HCT116 (cell line): ENCODE results near the gene SUSD6. TPM values are rescaled to one million over a fixed set of nuclear protein-coding genes. Genes with fewer than 3 reads are reported as not detected.

Source experiments
- ATAC-seq: fragments of 200-7000 bp; cut with Tn5 transposase; 2 replicates; pipeline ENCODE4 v1.9.1; 2020; ENCODE audit warnings: mild to moderate bottlenecking, moderate library complexity
- BruUV-seq: library from RNA; stranded (reverse); fragments of 400-500 nt; replicated peaks from 2 replicates; lab custom pipeline; 2021; lab: Mats Ljungman, UMichigan
- CTCF ChIA-PET: fragments of 300-600 bp; sonication (Branson Sonifier 250); formaldehyde crosslinking; loops from one replicate; lab custom pipeline; 2021; ENCODE audit warnings: antibody characterized with exemption; lab: Charles Lee
- POLR2A ChIA-PET: fragments of 300-600, 350-600 bp; sonication (Branson Sonifier 250); formaldehyde crosslinking; loops from one replicate; lab custom pipeline; 2021; ENCODE audit warnings: antibody characterized with exemption; lab: Charles Lee
- RAD21 ChIA-PET, 2 experiments: fragments of 300-600 bp; sonication (Branson Sonifier 250); formaldehyde crosslinking; loops; one replicate each; lab custom pipeline; 2023; ENCODE audit warnings: low total read pairs in 2 of 2; ENCODE audit not compliant: uncharacterized antibody in 2 of 2, unreplicated experiment in 2 of 2, low non-redundant PET in 1 of 2; lab: Charles Lee
- DNase-seq: peaks from one replicate; pipeline ENCODE4 v3.0.0-alpha.2; 2010; ENCODE audit warnings: low read depth, low spot score
- H2AFZ ChIP-seq: fragments of 200-600 bp; shearing (Covaris generic), sonication (generic); 2 replicates; pipeline ENCODE4 v1.6.1; 2017; ENCODE audit warnings: low read depth, mixed run types, mixed read lengths, antibody characterized with exemption, low read length; ENCODE audit not compliant: poor library complexity, severe bottlenecking
- H3K27ac ChIP-seq: 2 replicates; pipeline ENCODE4 v1.5.1; 2012; ENCODE audit warnings: low read depth, low read length
- H3K27me3 ChIP-seq: fragments of 200-600 bp; sonication (generic); 2 replicates; pipeline ENCODE4 v1.6.1; 2016; ENCODE audit warnings: mixed run types, low read length, mixed read lengths; ENCODE audit not compliant: insufficient read depth
- H3K36me3 ChIP-seq, 2 experiments: fragments of 200-500 bp in 1 of 2; fragments of 200-600 bp in 1 of 2; sonication (Bioruptor generic) in 1 of 2; sonication (generic) in 1 of 2; 2 replicates each; pipeline versions ENCODE4 v1.5.1 to v1.6.1; 2014 to 2016; ENCODE audit warnings: low read length in 2 of 2, inconsistent platforms in 1 of 2, mixed read lengths in 1 of 2, mixed run types in 1 of 2; ENCODE audit not compliant: insufficient read depth in 2 of 2, control insufficient read depth in 1 of 2
- H3K4me1 ChIP-seq, 2 experiments: fragments of 200-600 bp in 1 of 2; sonication (generic) in 1 of 2; 2 replicates each; pipeline versions ENCODE4 v1.5.1 to v1.6.1; 2012 to 2017; ENCODE audit warnings: low read length in 2 of 2, inconsistent platforms in 1 of 2, mild to moderate bottlenecking in 1 of 2, mixed read lengths in 1 of 2, mixed run types in 1 of 2, moderate library complexity in 1 of 2; ENCODE audit not compliant: insufficient read depth in 2 of 2, control insufficient read depth in 1 of 2
- H3K4me2 ChIP-seq: fragments of 200-600 bp; sonication (generic); 2 replicates; pipeline ENCODE4 v1.6.1; 2017; ENCODE audit warnings: mixed run types, low read length, mixed read lengths
- H3K4me3 ChIP-seq, 2 experiments: fragments of 200-600 bp in 1 of 2; sonication (generic) in 1 of 2; replicated peaks in 1 of 2; 2 replicates each; pipeline ENCODE4 v1.5.1; 2011 to 2016; ENCODE audit warnings: low read length in 2 of 2, control low read depth in 1 of 2, low read depth in 1 of 2, mild to moderate bottlenecking in 1 of 2, mixed read lengths in 1 of 2, mixed run types in 1 of 2
- H3K79me2 ChIP-seq: fragments of 200-600 bp; sonication (generic); 2 replicates; pipeline ENCODE4 v1.6.1; 2017; ENCODE audit warnings: mild to moderate bottlenecking, mixed run types, low read length, moderate library complexity, mixed read lengths; ENCODE audit not compliant: insufficient read depth
- H3K9ac ChIP-seq: fragments of 200-600 bp; sonication (generic); 2 replicates; pipeline ENCODE4 v1.6.1; 2016; ENCODE audit warnings: low read length, mixed read lengths
- H3K9me2 ChIP-seq: fragments of 200-600 bp; sonication (generic), shearing (Covaris generic); 2 replicates; pipeline ENCODE4 v1.6.1; 2017; ENCODE audit warnings: mixed run types, mild to moderate bottlenecking, moderate library complexity; ENCODE audit not compliant: insufficient read depth
- H3K9me3 ChIP-seq, 2 experiments: fragments of 200-500 bp in 1 of 2; fragments of 200-600 bp in 1 of 2; sonication (Bioruptor generic) in 1 of 2; sonication (generic) in 1 of 2; 2 replicates each; pipeline ENCODE4 v1.6.1; 2014 to 2017; ENCODE audit warnings: low read length in 2 of 2, mixed read lengths in 2 of 2, inconsistent platforms in 1 of 2, low read depth in 1 of 2, mild to moderate bottlenecking in 1 of 2, mixed run types in 1 of 2, moderate library complexity in 1 of 2; ENCODE audit not compliant: control insufficient read depth in 1 of 2, insufficient read depth in 1 of 2
- H4K20me1 ChIP-seq: fragments of 200-600 bp; sonication (generic), shearing (Covaris generic); 2 replicates; pipeline ENCODE4 v1.6.1; 2017; ENCODE audit warnings: mixed run types, mild to moderate bottlenecking, moderate library complexity; ENCODE audit not compliant: insufficient read depth
- ATF3 ChIP-seq: IDR thresholded peaks from 2 replicates; pipeline ENCODE4 v1.6.1; 2012
- CEBPB ChIP-seq: IDR thresholded peaks from 2 replicates; pipeline ENCODE4 v1.6.1; 2012; ENCODE audit warnings: low read depth
- EGR1 ChIP-seq: IDR thresholded peaks from 2 replicates; pipeline ENCODE4 v1.6.1; 2012; ENCODE audit warnings: low read depth
- ELF1 ChIP-seq: IDR thresholded peaks from 2 replicates; pipeline ENCODE4 v1.6.1; 2012; ENCODE audit warnings: low read depth, borderline replicate concordance
- EZH2 ChIP-seq: fragments of 200-600 bp; sonication (generic); IDR thresholded peaks from 2 replicates; pipeline ENCODE4 v1.6.1; 2017; ENCODE audit warnings: antibody characterized with exemption, mixed run types
- FOSL1 ChIP-seq: IDR thresholded peaks from 2 replicates; pipeline ENCODE4 v1.6.1; 2012; ENCODE audit warnings: low read depth
- MAX ChIP-seq: IDR thresholded peaks from 2 replicates; pipeline ENCODE4 v1.6.1; 2012
- POLR2A ChIP-seq: IDR thresholded peaks from 2 replicates; pipeline ENCODE4 v1.7.0; 2011; ENCODE audit warnings: borderline replicate concordance; ENCODE audit not compliant: insufficient read depth, insufficient read length; ENCODE audit errors: extremely low read depth
- POLR2AphosphoS5 ChIP-seq: IDR thresholded peaks from 2 replicates; pipeline ENCODE4 v1.6.1; 2011; ENCODE audit warnings: mild to moderate bottlenecking, low read depth, low read length, moderate library complexity
- RAD21 ChIP-seq: IDR thresholded peaks from 2 replicates; pipeline ENCODE4 v1.6.1; 2012; ENCODE audit warnings: low read depth, mild to moderate bottlenecking
- REST ChIP-seq: IDR thresholded peaks from 2 replicates; pipeline ENCODE4 v1.6.1; 2012; ENCODE audit warnings: low read depth
- SP1 ChIP-seq: IDR thresholded peaks from 2 replicates; pipeline ENCODE4 v1.6.1; 2012; ENCODE audit warnings: low read depth
- SRF ChIP-seq: IDR thresholded peaks from 2 replicates; pipeline ENCODE4 v1.6.1; 2012; ENCODE audit warnings: low read depth
- ZFX ChIP-seq: fragments of 450-650 bp; IDR thresholded peaks from 2 replicates; pipeline ENCODE4 v1.6.1; 2017
- ZNF274 ChIP-seq: fragments of 200-500 bp; sonication (Bioruptor generic); IDR thresholded peaks from 2 replicates; pipeline ENCODE4 v1.6.1; 2014; ENCODE audit warnings: mild to moderate bottlenecking, low read depth, low read length, inconsistent platforms
- intact Hi-C: fragments of 100-400 bp; cut with micrococcal nuclease; formaldehyde crosslinking; loops from 2 replicates; pipeline ENCODE4 v1.10.0; 2022
- total RNA-seq: library from RNA; stranded (reverse); gene quantifications from one replicate; pipeline ENCODE4 v1.2.1, GENCODE V29; 2021; ENCODE audit not compliant: unreplicated experiment
- TF ChIP-seq, protein P1 (sequence below), 3 experiments: fragments of 200-600 bp in 1 of 3; sonication (generic) in 1 of 3; IDR thresholded peaks in 2 of 3; conservative IDR thresholded peaks in 1 of 3; 2 replicates each; pipeline ENCODE4 v1.5.1; 2012 to 2017; ENCODE audit warnings: low read depth in 2 of 3, low read length in 2 of 3, antibody characterized with exemption in 1 of 3, borderline replicate concordance in 1 of 3, control low read depth in 1 of 3, mild to moderate bottlenecking in 1 of 3, mixed read lengths in 1 of 3, mixed run types in 1 of 3, moderate library complexity in 1 of 3; ENCODE audit not compliant: insufficient read depth in 1 of 3

SUSD6 gene
- total RNA-seq, 1 experiment from 2014 or later, result 6.4 TPM

DNA sequence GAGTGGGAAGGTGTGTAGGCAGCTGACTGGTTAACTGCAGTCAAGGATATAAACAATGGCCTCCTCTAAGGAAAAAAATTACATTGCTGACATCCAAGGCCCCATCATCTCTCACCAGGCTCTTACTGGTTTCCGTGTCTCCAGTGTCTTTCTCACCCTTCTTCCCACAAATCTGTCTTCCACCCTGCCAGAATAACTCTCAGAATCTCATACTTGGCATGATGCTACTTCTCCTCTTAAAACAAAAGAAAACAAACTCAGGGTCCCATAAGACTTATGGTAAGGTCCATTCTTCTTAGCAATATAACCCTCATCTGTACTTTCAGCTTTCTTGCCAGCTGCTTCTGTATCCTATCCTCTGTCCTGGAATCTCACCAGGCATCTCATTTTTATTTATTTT, 68.9 kb downstream of the SUSD6 start:
- H3K4me2 ChIP-seq, result no peak overlapping the region
- DNase-seq, result no peak
- RAD21 ChIA-PET, result no interaction called here
- no peak overlapping the region for H3K27ac ChIP-seq
- H3K79me2 ChIP-seq, result no peaks in the 10 kb centered on the region
- POLR2A ChIA-PET, result no interaction called here
- no peak overlapping the region for H2AFZ ChIP-seq
- no peaks in the 10 kb centered on the region for H3K9me2 ChIP-seq
- intact Hi-C loops, result no loop called here
- ATAC-seq, result no peak
- no peaks in the 10 kb centered on the region for H3K9me3 ChIP-seq
- no peak overlapping the region for H3K4me3 ChIP-seq
- CTCF ChIA-PET, result no interaction called here
- H3K27me3 ChIP-seq, result no peaks in the 10 kb centered on the region
- H3K4me1 ChIP-seq, result no peaks in the 10 kb centered on the region
- no peaks in the 10 kb centered on the region for H3K36me3 ChIP-seq
- no TSS peak for BruUV-seq
- H4K20me1 ChIP-seq, result no peaks in the 10 kb centered on the region
- TF ChIP-seq FOSL1 (no peak), POLR2AphosphoS5 (no peak), EZH2 (no peak), ELF1 (no peak), SP1 (no peak), POLR2A (no peak), ZNF274 (no peak), CEBPB (no peak), RAD21 (no peak), ATF3 (no peak), REST (no peak), MAX (no peak), ZFX (no peak), SRF (no peak), EGR1 (no peak)
- TF ChIP-seq, protein P1, sequence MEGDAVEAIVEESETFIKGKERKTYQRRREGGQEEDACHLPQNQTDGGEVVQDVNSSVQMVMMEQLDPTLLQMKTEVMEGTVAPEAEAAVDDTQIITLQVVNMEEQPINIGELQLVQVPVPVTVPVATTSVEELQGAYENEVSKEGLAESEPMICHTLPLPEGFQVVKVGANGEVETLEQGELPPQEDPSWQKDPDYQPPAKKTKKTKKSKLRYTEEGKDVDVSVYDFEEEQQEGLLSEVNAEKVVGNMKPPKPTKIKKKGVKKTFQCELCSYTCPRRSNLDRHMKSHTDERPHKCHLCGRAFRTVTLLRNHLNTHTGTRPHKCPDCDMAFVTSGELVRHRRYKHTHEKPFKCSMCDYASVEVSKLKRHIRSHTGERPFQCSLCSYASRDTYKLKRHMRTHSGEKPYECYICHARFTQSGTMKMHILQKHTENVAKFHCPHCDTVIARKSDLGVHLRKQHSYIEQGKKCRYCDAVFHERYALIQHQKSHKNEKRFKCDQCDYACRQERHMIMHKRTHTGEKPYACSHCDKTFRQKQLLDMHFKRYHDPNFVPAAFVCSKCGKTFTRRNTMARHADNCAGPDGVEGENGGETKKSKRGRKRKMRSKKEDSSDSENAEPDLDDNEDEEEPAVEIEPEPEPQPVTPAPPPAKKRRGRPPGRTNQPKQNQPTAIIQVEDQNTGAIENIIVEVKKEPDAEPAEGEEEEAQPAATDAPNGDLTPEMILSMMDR (IDR thresholded peaks at IDR 0.05 in 2 of 3, conservative IDR thresholded peaks at IDR 0.05 in 1 of 3; ENCODE audit: borderline replicate concordance in 1 of 3, insufficient read depth in 1 of 3, low read depth in 2 of 3, low read length in 2 of 3), result no peak
- H3K9ac ChIP-seq, result no peak overlapping the region
